Aorta (tissue), 5 donors: ENCODE results near the gene SIDT2. TPM values are rescaled to one million over a fixed set of nuclear protein-coding genes. Genes with fewer than 3 reads are reported as not detected.

Experiments
- ATAC-seq: fragments of 200-7000 bp; cut with Tn5 transposase; one replicate; pipeline ENCODE4 v1.9.1; 2022; ENCODE audit warnings: moderate library complexity; ENCODE audit not compliant: low FRiP score
- DNase-seq, 2 donors: peaks; one replicate each; pipeline ENCODE4 v3.0.0-alpha.2; 2020
- H3K27ac ChIP-seq, 2 donors: one replicate each; pipeline ENCODE4 v1.5.1; 2013; ENCODE audit warnings: low read length in 2 of 2, mild to moderate bottlenecking in 2 of 2, moderate library complexity in 2 of 2, control low read depth in 1 of 2, inconsistent platforms in 1 of 2, low read depth in 1 of 2
- H3K27me3 ChIP-seq, 2 donors: one replicate each; pipeline ENCODE4 v1.6.1; 2013; ENCODE audit warnings: control low read depth in 1 of 2, low read length in 1 of 2, mild to moderate bottlenecking in 1 of 2, moderate library complexity in 1 of 2; ENCODE audit not compliant: insufficient read depth in 2 of 2, control insufficient read depth in 1 of 2
- H3K36me3 ChIP-seq, 2 donors: one replicate each; pipeline ENCODE4 v1.6.1; 2013; ENCODE audit warnings: control low read depth in 1 of 2, low read length in 1 of 2, mild to moderate bottlenecking in 1 of 2; ENCODE audit not compliant: insufficient read depth in 2 of 2, control insufficient read depth in 1 of 2
- H3K4me1 ChIP-seq, 2 donors: one replicate each; pipeline ENCODE4 v1.6.1; 2013; ENCODE audit warnings: low read length in 2 of 2, control low read depth in 1 of 2, mild to moderate bottlenecking in 1 of 2, moderate library complexity in 1 of 2; ENCODE audit not compliant: insufficient read depth in 2 of 2, control insufficient read depth in 1 of 2
- H3K4me3 ChIP-seq, 2 donors: one replicate each; pipeline ENCODE4 v1.5.1; 2013; ENCODE audit warnings: low read length in 2 of 2, control low read depth in 1 of 2, mild to moderate bottlenecking in 1 of 2
- H3K9me3 ChIP-seq: one replicate; pipeline ENCODE4 v1.6.1; 2013; ENCODE audit warnings: mild to moderate bottlenecking, low read length; ENCODE audit not compliant: control insufficient read depth
- whole genome bisulfite sequencing, 2 donors: extraction: QIAGEN DNeasy Blood & Tissue Kit; methylation state at CpG; one replicate each; pipeline ENCODE4 v1.1.7; 2013; 5-methylcytosine and 5-hydroxymethylcytosine counted together
- intact Hi-C, 2 donors: fragments of 100-400 bp; cut with DNase I; formaldehyde crosslinking; loops; one replicate each; pipeline versions ENCODE4 v1.14.2 to v1.15.0; 2022
- polyA plus RNA-seq, 2 donors: library from polyadenylated mRNA; stranded (reverse); fragments of 200-250 nt; gene quantifications; one replicate each; pipeline ENCODE4 v1.2.3, GENCODE V29; 2013
- total RNA-seq, 2 donors: library from RNA; stranded (reverse); fragmentation: NEBNext Ultra II Directional; extraction: Animal tissue kit (Norgen Biotek cat#: 25700); gene quantifications; one replicate each; pipeline ENCODE4 v1.2.1, GENCODE V29; 2021
- donor health status: healthy with polysubstance abuse.
- donor health status: Bipolar disorder and iron deficiency.
- donor health status: DM: no; HTN: no; CAD: no.
- donor health status: DM: no; HTN: no; CAD: no.
- donor health status: DM: yes; HTN: yes; CAD: no.

SIDT2 gene
- total and polyA plus RNA-seq, 4 donors, result 10.4 to 81.3 (median 57.0) TPM

- Histone ChIP-seq H3K27ac (no peak overlapping the region), H3K27me3 (no peaks in the 10 kb centered on the region), H3K36me3 (peaks cover 4 to 6% of the 10 kb centered on the region in 2 donors), H3K9me3 (no peaks in the 10 kb centered on the region), H3K4me1 (peaks cover 0 to 1% of the 10 kb centered on the region in 2 donors), H3K4me3 (no peak overlapping the region)
- intact Hi-C loops, result no loop called here
- DNase-seq, result no peak
- 60 to 64% methylated on average over 2 of the region's 2 CpGs for WGBS, 2 donors
- no peak for ATAC-seq
Observed at GRCh38 chr11:117160826-117161225, 17.7 kb upstream of the SIDT2 start.

- H3K4me3 ChIP-seq, result no peak overlapping the region
- no peaks in the 10 kb centered on the region for H3K9me3 ChIP-seq
- no peak for DNase-seq
- no peak overlapping the region for H3K27ac ChIP-seq
- no peaks in the 10 kb centered on the region for H3K27me3 ChIP-seq
- peaks cover 0 to 1% of the 10 kb centered on the region in 2 donors for H3K4me1 ChIP-seq
- WGBS, 2 donors, result 50 to 58% methylated on average over 1 of the region's 1 CpG
- peaks cover 4 to 6% of the 10 kb centered on the region in 2 donors for H3K36me3 ChIP-seq
- no peak for ATAC-seq
- intact Hi-C loops, result no loop called here
Observed at GRCh38 chr11:117166491-117166890, 12.1 kb upstream of the SIDT2 start.

GRCh38 chr11:117169736-117170135 is 8.8 kb upstream of the SIDT2 start:
- no peak overlapping the region for H3K4me3 ChIP-seq
- H3K4me1 ChIP-seq, result peaks cover 0 to 1% of the 10 kb centered on the region in 2 donors
- 68 to 69% methylated on average over 2 of the region's 2 CpGs for WGBS, 2 donors
- intact Hi-C loops, result no loop called here
- H3K9me3 ChIP-seq, result no peaks in the 10 kb centered on the region
- ATAC-seq, result no peak
- H3K27me3 ChIP-seq, result no peaks in the 10 kb centered on the region
- DNase-seq, result no peak
- no peak overlapping the region for H3K27ac ChIP-seq
- no peaks in the 10 kb centered on the region for H3K36me3 ChIP-seq

GRCh38 chr11:117170210-117170609 is 8.3 kb upstream of the SIDT2 start:
- no peak overlapping the region for H3K4me3 ChIP-seq
- no peak overlapping the region for H3K27ac ChIP-seq
- H3K27me3 ChIP-seq, result no peaks in the 10 kb centered on the region
- intact Hi-C loops, result no loop called here
- H3K4me1 ChIP-seq, result peaks cover 0 to 1% of the 10 kb centered on the region in 2 donors
- ATAC-seq (no peak), DNase-seq (no peak)
- no peaks in the 10 kb centered on the region for H3K9me3 ChIP-seq
- WGBS, 2 donors, result 71% methylated on average over 9 of the region's 9 CpGs
- H3K36me3 ChIP-seq, result no peaks in the 10 kb centered on the region

GRCh38 chr11:117171007-117171403 is 7.5 kb upstream of the SIDT2 start:
- no peaks in the 10 kb centered on the region for H3K36me3 ChIP-seq
- intact Hi-C loops, result no loop called here
- H3K27ac ChIP-seq, result no peak overlapping the region
- H3K27me3 ChIP-seq, result no peaks in the 10 kb centered on the region
- 84 to 92% methylated on average over 2 of the region's 2 CpGs for WGBS, 2 donors
- ATAC-seq, result no peak
- DNase-seq, result no peak
- no peaks in the 10 kb centered on the region for H3K4me1 ChIP-seq
- H3K4me3 ChIP-seq, result no peak overlapping the region
- no peaks in the 10 kb centered on the region for H3K9me3 ChIP-seq

GRCh38 chr11:117171404-117172061 is 7.0 kb upstream of the SIDT2 start:
- intact Hi-C loops, result no loop called here
- H3K27me3 ChIP-seq, result no peaks in the 10 kb centered on the region
- DNase-seq, result no peak
- peak; percentile 42 for ATAC-seq
- H3K4me3 ChIP-seq, result no peak overlapping the region
- H3K4me1 ChIP-seq, result no peaks in the 10 kb centered on the region
- no peak overlapping the region for H3K27ac ChIP-seq
- WGBS, 2 donors, result 70 to 74% methylated on average over 14 of the region's 14 CpGs
- H3K9me3 ChIP-seq, result no peaks in the 10 kb centered on the region
- no peaks in the 10 kb centered on the region for H3K36me3 ChIP-seq

DNA sequence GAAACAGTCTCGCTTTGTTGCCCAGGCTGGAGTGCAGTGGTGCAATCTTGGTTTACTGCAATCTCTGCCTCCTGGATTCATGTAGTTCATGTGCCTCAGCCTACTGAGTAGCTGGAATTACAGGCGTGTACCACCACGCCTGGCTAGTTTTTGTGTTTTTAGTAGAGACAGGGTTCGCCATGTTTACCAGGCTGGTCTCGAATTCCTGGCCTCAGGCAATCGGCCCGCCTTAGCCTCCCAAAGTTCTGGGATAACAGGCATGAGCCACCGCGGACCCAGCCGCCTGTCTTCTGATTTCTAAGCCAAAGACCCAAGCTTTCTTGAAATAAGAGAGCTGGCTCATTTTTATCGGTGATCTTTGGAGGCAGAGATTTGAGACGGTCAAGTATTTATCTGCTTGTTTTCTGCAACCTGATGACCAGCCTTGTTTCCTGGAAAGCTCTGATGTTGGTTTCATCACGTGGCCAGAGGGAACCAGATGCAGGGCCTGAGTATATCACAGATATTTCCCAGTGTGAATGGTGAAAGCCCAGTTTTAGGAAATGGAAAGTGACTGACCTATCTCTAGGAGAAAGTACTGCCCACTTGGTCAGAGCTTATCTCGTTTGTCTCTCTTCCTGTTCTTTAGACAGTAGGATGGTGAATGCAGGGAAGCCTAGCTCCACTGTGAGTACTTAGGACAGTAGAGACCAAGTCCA is 5.7 kb upstream of the SIDT2 start:
- Histone ChIP-seq H3K9me3 (no peaks in the 10 kb centered on the region), H3K36me3 (no peaks in the 10 kb centered on the region), H3K4me3 (no peak overlapping the region), H3K27ac (no peak overlapping the region), H3K27me3 (no peaks in the 10 kb centered on the region), H3K4me1 (no peaks in the 10 kb centered on the region)
- ATAC-seq, result peak; percentile 23
- no peak for DNase-seq
- intact Hi-C loops, result no loop called here
- WGBS, 2 donors, result 70 to 75% methylated on average over 14 of the region's 14 CpGs

DNA sequence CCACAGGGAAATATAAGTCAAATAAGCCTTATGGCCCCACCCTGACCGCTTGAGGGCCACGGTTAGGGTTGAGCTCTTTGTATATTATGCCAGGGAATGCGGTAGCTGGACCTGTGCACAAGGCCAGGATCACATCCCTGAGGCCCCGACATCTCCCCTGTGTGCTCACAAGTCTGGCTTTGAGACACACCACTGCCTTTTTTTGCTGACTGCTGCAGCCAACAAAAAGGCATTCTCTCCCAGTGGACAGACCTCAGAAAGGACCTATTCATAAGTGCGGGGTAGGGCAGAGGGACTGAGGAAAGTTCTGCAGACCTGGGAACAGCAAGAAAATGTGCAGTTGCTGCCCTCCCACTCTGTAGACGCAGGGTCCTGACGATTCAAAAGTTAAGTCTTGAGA is 3.4 kb upstream of the SIDT2 start:
- Histone ChIP-seq H3K36me3 (no peaks in the 10 kb centered on the region), H3K4me3 (no peak overlapping the region), H3K27ac (no peak overlapping the region), H3K9me3 (no peaks in the 10 kb centered on the region), H3K4me1 (peaks cover 0 to 3% of the 10 kb centered on the region in 2 donors), H3K27me3 (no peaks in the 10 kb centered on the region)
- 57 to 62% methylated on average over 7 of the region's 7 CpGs for WGBS, 2 donors
- DNase-seq (no peak), ATAC-seq (no peak)
- intact Hi-C loops, result no loop called here

- DNase-seq (no peak), ATAC-seq (no peak)
- intact Hi-C loops, result no loop called here
- Histone ChIP-seq H3K4me1 (peaks cover 0 to 3% of the 10 kb centered on the region in 2 donors), H3K9me3 (no peaks in the 10 kb centered on the region), H3K27ac (no peak overlapping the region), H3K36me3 (no peaks in the 10 kb centered on the region), H3K27me3 (no peaks in the 10 kb centered on the region), H3K4me3 (no peak overlapping the region)
- 84 to 85% methylated on average over 5 of the region's 5 CpGs for WGBS, 2 donors
Observed at GRCh38 chr11:117175781-117176180, 2.8 kb upstream of the SIDT2 start.
